ENCODE data around the gene FNDC8. TPM values are rescaled to one million over a fixed set of nuclear protein-coding genes. Genes with fewer than 3 reads are reported as not detected.
"Not testable (repeated sequence)": the region's sequence is repeated elsewhere in the genome, so short reads cannot be mapped to it uniquely, and the experiment has no call there.

The FNDC8 gene
- total and polyA plus RNA-seq, 4 donors, result 0.19 to 0.24 TPM; not detected in 2

GRCh38 chr17:35164716-35165115 lies 43.3 kb downstream of the FNDC8 start:
- Histone ChIP-seq H3K9me3 (ENCODE audit: control insufficient read depth, insufficient read depth, low read length) (no peaks in the 10 kb centered on the region), H3K4me1 (ENCODE audit: control insufficient read depth, insufficient read depth, low read length) (no peaks in the 10 kb centered on the region), H3K27ac (ENCODE audit: low read depth, low read length) (no peak overlapping the region), H3K36me3 (ENCODE audit: control insufficient read depth, insufficient read depth, low read length) (no peaks in the 10 kb centered on the region), H3K4me3 (ENCODE audit: low read depth, low read length) (no peak overlapping the region), H3K27me3 (ENCODE audit: control insufficient read depth, insufficient read depth, low read length) (peaks cover 10% of the 10 kb centered on the region)
- DNase-seq (ENCODE audit: low read depth in 4 of 6, low spot score in 6 of 6), result no peak
- WGBS (ENCODE audit: insufficient coverage), result 67% methylated on average over 2 of the region's 5 CpGs

- 80% methylated on average over 4 of the region's 5 CpGs for WGBS (ENCODE audit: insufficient coverage)
- Histone ChIP-seq H3K36me3 (ENCODE audit: control insufficient read depth, insufficient read depth, low read length) (no peaks in the 10 kb centered on the region), H3K4me3 (ENCODE audit: low read depth, low read length) (no peak overlapping the region), H3K9me3 (ENCODE audit: control insufficient read depth, insufficient read depth, low read length) (no peaks in the 10 kb centered on the region), H3K4me1 (ENCODE audit: control insufficient read depth, insufficient read depth, low read length) (no peaks in the 10 kb centered on the region), H3K27me3 (ENCODE audit: control insufficient read depth, insufficient read depth, low read length) (peaks cover 7% of the 10 kb centered on the region), H3K27ac (ENCODE audit: low read depth, low read length) (no peak overlapping the region)
- DNase-seq (ENCODE audit: low read depth in 4 of 6, low spot score in 6 of 6), result no peak
Measured at GRCh38 chr17:35166526-35166925, 45.1 kb downstream of the FNDC8 start.

- H3K9me3 ChIP-seq (ENCODE audit: control insufficient read depth, insufficient read depth, low read length), result no peaks in the 10 kb centered on the region
- no peaks in the 10 kb centered on the region for H3K4me1 ChIP-seq (ENCODE audit: control insufficient read depth, insufficient read depth, low read length)
- no peaks in the 10 kb centered on the region for H3K36me3 ChIP-seq (ENCODE audit: control insufficient read depth, insufficient read depth, low read length)
- H3K27ac ChIP-seq (ENCODE audit: low read depth, low read length), result no peak overlapping the region
- no peak overlapping the region for H3K4me3 ChIP-seq (ENCODE audit: low read depth, low read length)
- peaks cover 7% of the 10 kb centered on the region for H3K27me3 ChIP-seq (ENCODE audit: control insufficient read depth, insufficient read depth, low read length)
- DNase-seq (ENCODE audit: low read depth in 4 of 6, low spot score in 6 of 6), result no peak
- 54% methylated on average over 3 of the region's 3 CpGs for WGBS (ENCODE audit: insufficient coverage)
Measured at GRCh38 chr17:35167046-35167445, 45.6 kb downstream of the FNDC8 start.

GRCh38 chr17:35167666-35168065 lies 46.3 kb downstream of the FNDC8 start:
- H3K36me3 ChIP-seq (ENCODE audit: control insufficient read depth, insufficient read depth, low read length), result no peaks in the 10 kb centered on the region
- 100% methylated on average over 1 of the region's 1 CpG for WGBS (ENCODE audit: insufficient coverage)

GRCh38 chr17:35169835-35170363 lies 48.5 kb downstream of the FNDC8 start:
- H3K27me3 ChIP-seq (ENCODE audit: control insufficient read depth, insufficient read depth, low read length), result peaks cover under 1% of the 10 kb centered on the region
- no peaks in the 10 kb centered on the region for H3K36me3 ChIP-seq (ENCODE audit: control insufficient read depth, insufficient read depth, low read length)
- WGBS (ENCODE audit: insufficient coverage), result 90% methylated on average over 14 of the region's 17 CpGs
- DNase-seq (ENCODE audit: low read depth in 4 of 6, low spot score in 6 of 6), result no peak
- no peaks in the 10 kb centered on the region for H3K4me1 ChIP-seq (ENCODE audit: control insufficient read depth, insufficient read depth, low read length)
- H3K4me3 ChIP-seq (ENCODE audit: low read depth, low read length), result no peak overlapping the region
- no peaks in the 10 kb centered on the region for H3K9me3 ChIP-seq (ENCODE audit: control insufficient read depth, insufficient read depth, low read length)
- no peak overlapping the region for H3K27ac ChIP-seq (ENCODE audit: low read depth, low read length)

More at GRCh38 chr17:35167666-35168065, 46.3 kb downstream of the FNDC8 start:
- Histone ChIP-seq H3K27ac (ENCODE audit: low read depth, low read length) (no peak overlapping the region), H3K27me3 (ENCODE audit: control insufficient read depth, insufficient read depth, low read length) (peaks cover 6% of the 10 kb centered on the region), H3K9me3 (ENCODE audit: control insufficient read depth, insufficient read depth, low read length) (no peaks in the 10 kb centered on the region), H3K4me3 (ENCODE audit: low read depth, low read length) (no peak overlapping the region), H3K4me1 (ENCODE audit: control insufficient read depth, insufficient read depth, low read length) (no peaks in the 10 kb centered on the region)
- no peak for DNase-seq (ENCODE audit: low read depth in 4 of 6, low spot score in 6 of 6)

GRCh38 chr17:35170968-35171771 lies 49.8 kb downstream of the FNDC8 start:
- Histone ChIP-seq H3K4me3 (ENCODE audit: low read depth, low read length) (no peak overlapping the region), H3K27me3 (ENCODE audit: control insufficient read depth, insufficient read depth, low read length) (no peaks in the 10 kb centered on the region), H3K9me3 (ENCODE audit: control insufficient read depth, insufficient read depth, low read length) (no peaks in the 10 kb centered on the region), H3K36me3 (ENCODE audit: control insufficient read depth, insufficient read depth, low read length) (no peaks in the 10 kb centered on the region), H3K27ac (ENCODE audit: low read depth, low read length) (no peak overlapping the region), H3K4me1 (ENCODE audit: control insufficient read depth, insufficient read depth, low read length) (no peaks in the 10 kb centered on the region)
- DNase-seq (ENCODE audit: low read depth in 4 of 6, low spot score in 6 of 6), result peak in 1 of 6 donors; percentile 42
- WGBS (ENCODE audit: insufficient coverage), result 79% methylated on average over 13 of the region's 18 CpGs

- Histone ChIP-seq H3K9me3 (ENCODE audit: control insufficient read depth, insufficient read depth, low read length) (no peaks in the 10 kb centered on the region), H3K27me3 (ENCODE audit: control insufficient read depth, insufficient read depth, low read length) (no peaks in the 10 kb centered on the region), H3K36me3 (ENCODE audit: control insufficient read depth, insufficient read depth, low read length) (no peaks in the 10 kb centered on the region), H3K4me1 (ENCODE audit: control insufficient read depth, insufficient read depth, low read length) (no peaks in the 10 kb centered on the region), H3K4me3 (ENCODE audit: low read depth, low read length) (no peak overlapping the region), H3K27ac (ENCODE audit: low read depth, low read length) (no peak overlapping the region)
- no CpG with 5 or more reads among the region's 2 CpGs for WGBS (ENCODE audit: insufficient coverage)
- DNase-seq (ENCODE audit: low read depth in 4 of 6, low spot score in 6 of 6), result no peak
Measured at GRCh38 chr17:35171834-35172233, 50.4 kb downstream of the FNDC8 start.

GRCh38 chr17:35172321-35172720 lies 50.9 kb downstream of the FNDC8 start:
- H3K4me1 ChIP-seq (ENCODE audit: control insufficient read depth, insufficient read depth, low read length); H3K36me3 ChIP-seq (ENCODE audit: control insufficient read depth, insufficient read depth, low read length); H3K4me3 ChIP-seq (ENCODE audit: low read depth, low read length); H3K27ac ChIP-seq (ENCODE audit: low read depth, low read length); DNase-seq (ENCODE audit: low read depth in 4 of 6, low spot score in 6 of 6); H3K27me3 ChIP-seq (ENCODE audit: control insufficient read depth, insufficient read depth, low read length); H3K9me3 ChIP-seq (ENCODE audit: control insufficient read depth, insufficient read depth, low read length): not testable (repeated sequence)
- 90% methylated on average over 3 of the region's 3 CpGs for WGBS (ENCODE audit: insufficient coverage)

- H3K27ac ChIP-seq (ENCODE audit: low read depth, low read length), result no peak overlapping the region
- no peak overlapping the region for H3K4me3 ChIP-seq (ENCODE audit: low read depth, low read length)
- no peaks in the 10 kb centered on the region for H3K36me3 ChIP-seq (ENCODE audit: control insufficient read depth, insufficient read depth, low read length)
- H3K27me3 ChIP-seq (ENCODE audit: control insufficient read depth, insufficient read depth, low read length), result no peaks in the 10 kb centered on the region
- no peak for DNase-seq (ENCODE audit: low read depth in 4 of 6, low spot score in 6 of 6)
- no peaks in the 10 kb centered on the region for H3K9me3 ChIP-seq (ENCODE audit: control insufficient read depth, insufficient read depth, low read length)
- no peaks in the 10 kb centered on the region for H3K4me1 ChIP-seq (ENCODE audit: control insufficient read depth, insufficient read depth, low read length)
- 92% methylated on average over 2 of the region's 2 CpGs for WGBS (ENCODE audit: insufficient coverage)
Measured at GRCh38 chr17:35174835-35175334, 53.5 kb downstream of the FNDC8 start.

Data from spinal cord (tissue), 10 donors.